ENCODE results near the gene TRMT10B.

GRCh38 chr9:37705787-37706186 lies 47.8 kb upstream of the TRMT10B start:
- TF ChIP-seq CTCF (IDR thresholded peaks at IDR 0.05) (no peak), POLR2AphosphoS5 (IDR thresholded peaks at IDR 0.05) (no peak), POLR2A (IDR thresholded peaks at IDR 0.05; ENCODE audit: low read depth) (no peak), EP300 (IDR thresholded peaks at IDR 0.05) (no peak)
